HFF-Myc (cell line): ENCODE measurements around the gene SCAMP5.

Experiments used
- DNase-seq: peaks from one replicate; pipeline ENCODE4 v3.0.0-alpha.2; 2011; ENCODE audit warnings: low read depth; ENCODE audit errors: extremely low read depth
- H3K4me3 ChIP-seq: replicated peaks from 2 replicates; pipeline ENCODE4 v1.5.1; 2011; ENCODE audit warnings: low read depth, mild to moderate bottlenecking, control low read depth, low read length
- CTCF ChIP-seq: IDR thresholded peaks from 2 replicates; pipeline ENCODE4 v1.5.1; 2012; ENCODE audit warnings: mild to moderate bottlenecking, low read depth, low read length, control low read depth; ENCODE audit errors: missing control alignments

Gene SCAMP5

DNA sequence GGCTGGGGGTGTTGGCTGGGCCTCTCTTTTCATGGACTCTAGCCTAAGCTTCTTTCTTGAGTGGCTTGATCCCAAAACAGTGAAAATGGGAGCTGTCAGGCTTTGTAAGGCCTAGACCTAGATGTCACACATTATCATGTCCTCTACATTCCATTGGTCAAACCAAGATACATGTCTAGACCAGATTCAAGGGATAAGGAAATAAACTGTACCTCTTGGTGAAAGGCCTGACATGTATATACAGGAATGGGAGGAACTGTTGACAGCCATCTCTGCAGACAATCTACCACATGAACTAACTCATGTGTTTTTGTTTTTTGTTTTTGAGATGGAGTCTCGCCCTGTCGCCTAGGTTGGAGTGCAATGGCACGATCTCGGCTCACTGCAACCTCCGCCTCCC is 27.7 kb upstream of the SCAMP5 start:
- DNase-seq, result no peak
- no peak for TF ChIP-seq CTCF
- no peak overlapping the region for H3K4me3 ChIP-seq

DNA sequence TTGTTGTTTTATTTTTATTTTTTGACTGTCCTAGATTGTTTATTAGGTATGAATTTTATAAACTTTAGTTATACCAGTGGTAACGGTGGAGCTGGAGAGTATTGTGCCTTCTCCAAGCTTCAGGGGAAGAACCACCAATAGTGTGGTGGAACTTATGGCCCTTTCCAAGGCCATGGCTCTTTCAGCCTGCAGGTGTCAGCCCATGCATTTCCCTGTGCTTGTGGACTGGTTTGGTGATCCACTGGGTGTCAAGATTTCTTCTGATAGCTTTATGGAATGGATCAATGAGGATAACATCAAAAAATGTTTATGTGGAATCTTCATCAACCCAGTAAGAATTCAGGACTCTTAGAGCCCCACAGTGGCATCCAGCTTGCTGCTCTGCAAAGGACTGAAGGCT is 19.2 kb upstream of the SCAMP5 start:
- H3K4me3 ChIP-seq, result no peak overlapping the region
- no peak for DNase-seq
- no peak for TF ChIP-seq CTCF

DNA sequence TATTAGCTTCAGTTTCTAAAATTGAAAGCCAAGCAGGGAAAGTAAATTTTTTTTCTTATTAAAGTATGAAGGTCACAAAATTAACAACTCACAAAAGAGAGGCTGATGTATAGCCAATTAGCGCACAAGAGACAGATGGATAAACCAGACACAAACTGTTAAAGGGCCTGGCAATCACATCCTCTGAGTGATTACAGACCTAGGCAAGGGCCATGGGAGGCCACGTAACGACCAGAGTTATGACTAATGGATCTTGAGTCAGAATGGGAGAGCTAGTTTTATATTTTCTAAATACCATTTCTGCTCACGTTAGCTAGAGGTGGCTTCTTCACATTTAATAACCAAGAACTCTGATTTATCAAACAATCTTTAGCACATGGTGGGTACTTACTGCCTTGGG is 17.8 kb upstream of the SCAMP5 start:
- H3K4me3 ChIP-seq, result no peak overlapping the region
- TF ChIP-seq CTCF, result no peak
- DNase-seq, result no peak

GRCh38 chr15:74978077-74978476 is 17.3 kb upstream of the SCAMP5 start:
- no peak for DNase-seq
- no peak for TF ChIP-seq CTCF
- H3K4me3 ChIP-seq, result no peak overlapping the region

- no peak overlapping the region for H3K4me3 ChIP-seq
- no peak for TF ChIP-seq CTCF
- no peak for DNase-seq
Observed at GRCh38 chr15:74978503-74978902, 16.9 kb upstream of the SCAMP5 start.

DNA sequence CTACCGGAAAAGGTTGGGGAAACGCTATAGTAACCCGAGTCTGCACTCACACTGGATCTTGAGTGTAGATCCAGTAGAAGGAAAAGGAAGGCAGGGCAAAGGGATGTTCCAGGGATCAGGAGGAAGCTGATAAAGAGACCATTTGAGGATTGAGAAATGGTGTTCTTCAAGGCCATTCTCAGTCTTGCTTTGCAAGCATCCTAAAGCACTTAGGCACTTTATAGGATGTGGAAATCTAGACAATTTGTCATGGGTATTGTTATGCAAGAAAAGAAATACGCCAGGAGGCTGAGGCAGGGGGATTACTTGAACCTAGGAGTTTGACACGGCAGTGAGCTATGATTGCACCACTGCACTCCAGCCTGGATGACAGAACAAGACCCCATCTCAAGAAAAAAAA is 13.2 kb upstream of the SCAMP5 start:
- DNase-seq, result no peak
- no peak for TF ChIP-seq CTCF
- H3K4me3 ChIP-seq, result no peak overlapping the region

GRCh38 chr15:74983725-74984231 is 11.6 kb upstream of the SCAMP5 start:
- DNase-seq, result no peak
- H3K4me3 ChIP-seq, result no peak overlapping the region
- no peak for TF ChIP-seq CTCF
